Measurements from ENCODE around the gene CBY1.

CBY1 gene

GRCh38 chr22:38652859-38653258 lies 3.6 kb upstream of the CBY1 start:
- DNase-seq: no peak

DNA sequence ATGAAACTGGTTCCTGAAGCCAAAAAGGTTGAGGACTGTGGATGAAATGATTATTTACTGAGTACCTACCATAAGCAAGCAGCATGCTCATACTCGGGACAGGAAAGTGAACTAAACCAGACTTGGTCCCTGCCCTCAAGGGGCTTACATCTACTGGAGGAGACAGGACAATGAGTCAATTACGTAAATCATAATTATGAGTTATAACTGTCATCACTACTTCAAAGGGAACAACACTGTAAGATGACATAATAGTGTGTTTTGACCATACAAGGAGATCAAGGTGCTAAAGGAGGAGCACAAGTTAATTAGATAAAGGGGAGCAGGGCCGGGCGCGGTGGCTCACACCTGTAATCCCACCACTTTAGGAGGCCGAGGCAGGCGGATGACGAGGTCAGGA lies 2.7 kb upstream of the CBY1 start:
- no peak for DNase-seq

GRCh38 chr22:38655519-38656255 lies 751 bp upstream of the CBY1 start:
- DNase-seq: no peak

DNA sequence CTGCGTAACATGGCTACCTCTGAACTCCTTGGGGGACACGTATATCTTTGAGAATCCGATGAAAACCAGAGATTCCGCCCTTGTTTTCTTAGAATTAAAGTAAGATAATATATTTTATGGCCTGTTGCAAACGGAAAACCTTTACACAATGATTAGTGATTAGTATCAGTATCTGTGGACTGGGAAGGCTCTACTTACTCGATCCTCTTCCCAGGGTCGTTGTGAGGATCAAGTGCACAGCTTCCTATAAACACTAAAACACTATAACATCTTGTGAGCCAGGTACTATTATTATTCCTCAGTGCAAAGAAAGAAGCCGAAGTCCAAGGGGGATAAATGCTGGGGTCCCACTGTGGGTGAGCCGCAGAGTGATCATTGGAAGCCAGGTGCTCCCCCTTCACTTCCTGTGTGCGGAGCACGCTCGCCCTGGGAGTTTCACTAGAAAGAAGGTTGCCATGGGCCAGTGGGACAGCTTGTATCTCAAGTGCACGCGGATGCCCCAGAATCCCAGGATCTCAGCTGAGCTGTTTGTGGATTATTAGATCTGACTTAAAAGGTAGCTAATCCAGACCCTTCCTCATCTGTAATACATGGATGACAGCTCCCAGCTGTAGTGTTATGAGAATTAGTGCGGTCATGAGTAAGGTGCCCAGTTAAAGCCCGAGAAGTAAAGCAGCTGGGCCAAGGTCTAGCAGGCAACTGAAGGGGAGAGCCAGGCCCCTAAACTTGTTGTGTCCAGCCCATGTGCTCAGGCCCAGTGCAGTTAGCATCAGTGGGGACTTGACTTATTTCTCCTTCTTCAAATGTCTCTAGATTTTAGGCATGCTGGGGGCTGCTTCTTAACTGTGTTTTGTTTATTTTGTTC lies 839 bp downstream of the CBY1 start:
- peak; percentile 5 for DNase-seq

DNA sequence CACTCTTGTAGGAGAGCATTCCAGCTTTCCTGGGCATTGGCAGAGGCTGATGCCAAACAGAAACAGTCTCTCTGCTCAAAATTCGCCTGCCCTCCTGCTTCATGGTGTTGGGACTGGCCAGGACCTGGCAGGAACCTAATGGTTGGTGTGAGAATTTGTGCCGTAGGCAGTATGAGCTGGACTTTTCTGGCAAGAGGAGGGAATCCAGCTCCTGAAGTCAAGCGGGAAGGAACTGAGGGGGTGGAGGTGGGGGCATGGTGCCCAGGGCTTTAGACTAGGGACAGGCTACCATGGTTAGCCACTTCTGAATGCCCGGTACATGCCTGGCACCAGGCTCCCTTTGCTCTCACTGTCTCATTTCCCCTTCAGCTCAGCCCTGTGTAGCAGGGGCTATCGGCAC lies 18.4 kb downstream of the CBY1 start:
- DNase-seq: no peak

- DNase-seq: no peak
These were observed 19.4 kb downstream of the CBY1 start for GRCh38 chr22:38675833-38676232.

GRCh38 chr22:38681582-38682335 lies 25.3 kb downstream of the CBY1 start, which contains the start of gene TOMM22:
Gene TOMM22, plus strand, starts transcription at chr22:38681957. Its CDS starts 22 bp downstream, at chr22:38681979.
- peak; percentile 73 for DNase-seq

GRCh38 chr22:38684895-38685294 lies 28.5 kb downstream of the CBY1 start:
- no peak for DNase-seq

- DNase-seq: no peak
These were observed 29.3 kb downstream of the CBY1 start for GRCh38 chr22:38685761-38686160.

GRCh38 chr22:38689651-38690050 lies 33.2 kb downstream of the CBY1 start:
- DNase-seq: no peak

DNA sequence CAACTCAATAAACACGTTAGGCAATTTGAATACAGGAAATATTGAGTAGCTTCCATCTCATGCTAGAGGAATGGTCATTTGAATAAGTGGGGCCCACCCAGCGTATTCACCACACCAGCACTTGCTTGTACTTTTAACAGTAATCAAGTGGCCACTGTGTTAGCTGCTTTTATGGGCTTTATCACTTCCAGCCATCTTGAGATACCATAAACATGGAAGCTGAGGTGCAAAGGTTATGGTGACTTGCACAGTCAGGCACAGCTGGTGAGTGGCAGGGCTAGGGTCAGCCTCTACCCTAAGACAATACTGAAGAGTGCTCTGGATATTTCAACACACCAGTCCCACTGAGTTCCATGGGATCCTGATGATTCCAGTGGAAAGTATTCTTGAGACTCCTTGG lies 37.6 kb downstream of the CBY1 start:
- DNase-seq: no peak

GRCh38 chr22:38694940-38695339 lies 38.5 kb downstream of the CBY1 start:
- DNase-seq: no peak

- DNase-seq: no peak
These were observed 40.4 kb downstream of the CBY1 start for GRCh38 chr22:38696606-38697424.

- no peak for DNase-seq
These were observed 41.1 kb downstream of the CBY1 start for GRCh38 chr22:38697425-38698089.

DNA sequence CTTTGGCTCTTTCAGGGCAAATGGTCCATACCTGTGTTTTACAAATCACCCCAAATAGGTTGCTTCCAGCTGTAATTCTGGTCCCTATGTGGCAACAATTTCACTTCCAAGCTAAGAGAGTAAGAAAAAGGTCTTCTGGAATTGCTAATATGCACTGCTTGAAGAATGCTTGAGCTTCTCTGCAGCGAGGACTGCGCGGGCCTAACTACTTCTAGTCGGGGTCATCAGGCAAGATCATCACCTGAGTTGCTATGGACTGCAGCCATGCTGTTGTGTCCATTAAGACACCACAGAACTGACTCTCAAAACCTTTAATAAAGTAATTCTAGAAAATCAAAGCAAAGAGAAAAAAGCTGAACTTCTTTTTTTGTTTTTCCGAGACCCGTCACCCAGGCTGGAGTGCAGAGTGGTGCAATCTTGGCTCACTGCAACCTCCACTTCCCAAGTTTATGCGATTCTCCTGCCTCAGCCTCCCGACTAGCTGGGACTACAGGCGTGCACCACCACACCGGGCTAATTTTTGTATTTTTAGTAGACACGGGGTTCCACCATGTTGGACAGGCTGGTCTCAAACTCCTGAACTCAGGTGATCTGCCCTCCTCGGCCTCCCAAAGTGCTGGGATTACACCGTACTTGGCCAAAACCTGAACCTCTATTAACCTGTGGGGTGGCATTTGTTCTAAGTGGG lies 42.1 kb downstream of the CBY1 start:
- no peak for DNase-seq

- no peak for DNase-seq
These were observed 42.7 kb downstream of the CBY1 start for GRCh38 chr22:38699143-38699542.

- DNase-seq: no peak
These were observed 43.3 kb downstream of the CBY1 start for GRCh38 chr22:38699784-38700183.

- no peak for DNase-seq
These were observed 43.9 kb downstream of the CBY1 start for GRCh38 chr22:38700270-38700788.

DNA sequence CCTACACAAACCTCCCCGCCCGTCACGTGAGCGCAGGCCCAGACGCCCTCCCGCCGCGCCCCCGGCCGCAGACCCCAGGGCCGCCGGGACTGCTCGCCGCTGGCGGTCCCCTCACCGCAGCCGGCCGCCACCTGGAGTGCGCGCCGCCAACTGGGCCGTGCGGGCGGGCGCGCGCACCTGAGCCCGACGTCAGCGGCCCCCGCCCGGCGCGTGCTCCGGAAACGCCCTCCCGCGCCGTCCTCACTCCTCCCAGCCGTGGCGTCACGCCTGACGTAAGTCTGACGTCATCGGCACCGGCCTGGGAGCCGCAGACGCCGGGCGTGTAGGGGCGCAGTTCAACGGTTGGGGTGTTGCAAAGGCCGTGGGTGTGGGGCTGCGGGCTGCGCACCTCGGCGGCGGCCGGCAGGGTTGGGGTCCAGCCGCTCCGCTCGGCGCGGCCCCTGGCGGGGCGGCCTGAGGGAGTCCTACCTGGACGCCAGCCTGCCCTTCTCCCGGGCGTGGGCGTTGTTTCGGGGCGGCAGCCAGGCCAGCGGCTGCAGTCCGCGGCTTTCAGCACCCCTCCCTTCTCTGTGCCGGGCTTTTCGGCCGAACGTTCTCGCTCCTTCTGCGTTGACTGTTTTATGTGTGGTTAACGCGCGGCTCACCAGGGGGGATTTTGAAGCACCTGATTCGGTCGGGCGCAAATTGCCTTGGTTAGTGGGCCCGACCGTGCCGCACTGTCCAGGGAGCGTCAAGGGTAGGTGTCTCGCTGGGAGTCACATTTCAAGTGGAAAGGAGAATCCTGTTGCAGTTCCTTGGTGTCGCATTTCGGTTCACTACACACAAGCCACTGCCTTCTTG lies 44.6 kb downstream of the CBY1 start, which contains the start of gene JOSD1:
Gene JOSD1, minus strand, starts transcription at position 155 of the 840 bp plus-strand sequence. CDS start 956 bp downstream, outside the sequence.
- peak; percentile 100 for DNase-seq

All from T-helper 9 cell (primary cell).